ENCODE results near the gene HAUS3.

DNA sequence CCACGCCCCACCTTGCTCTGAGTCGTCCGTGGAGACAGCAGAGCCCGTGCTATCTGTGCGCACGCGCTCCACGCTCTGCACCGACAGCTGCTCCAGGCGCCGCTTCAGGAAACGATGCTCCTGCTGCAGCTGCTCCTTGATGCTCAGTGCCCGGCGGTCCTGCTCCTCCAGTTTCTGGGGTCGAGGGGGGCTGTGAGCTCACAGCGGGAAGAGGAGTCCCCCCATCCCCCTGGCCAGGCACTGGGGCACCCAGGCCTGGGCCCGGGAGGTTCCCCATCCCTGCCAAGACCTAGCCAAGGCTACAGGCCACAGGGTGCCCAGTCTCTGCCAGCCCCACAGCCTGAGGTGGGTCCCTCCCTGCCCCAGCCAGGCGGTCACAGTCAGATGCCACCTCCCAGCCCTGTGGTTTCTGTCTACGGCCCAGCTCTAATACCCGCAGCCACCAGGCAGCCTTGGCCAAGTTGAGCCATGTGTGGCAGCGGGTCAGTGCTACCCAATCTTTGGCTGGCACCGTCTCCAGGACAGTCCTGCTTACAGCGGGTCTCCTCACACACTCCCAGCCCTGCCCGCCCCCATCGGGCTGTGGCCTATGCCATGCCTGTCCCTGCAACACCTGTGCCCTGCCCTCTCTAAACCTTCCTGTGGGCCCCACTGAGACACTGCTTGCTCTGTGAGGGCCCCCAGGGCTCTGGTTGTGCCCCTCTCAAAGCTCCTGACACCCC, 9.3 kb upstream of the HAUS3 start:
- TF ChIP-seq, protein P1, sequence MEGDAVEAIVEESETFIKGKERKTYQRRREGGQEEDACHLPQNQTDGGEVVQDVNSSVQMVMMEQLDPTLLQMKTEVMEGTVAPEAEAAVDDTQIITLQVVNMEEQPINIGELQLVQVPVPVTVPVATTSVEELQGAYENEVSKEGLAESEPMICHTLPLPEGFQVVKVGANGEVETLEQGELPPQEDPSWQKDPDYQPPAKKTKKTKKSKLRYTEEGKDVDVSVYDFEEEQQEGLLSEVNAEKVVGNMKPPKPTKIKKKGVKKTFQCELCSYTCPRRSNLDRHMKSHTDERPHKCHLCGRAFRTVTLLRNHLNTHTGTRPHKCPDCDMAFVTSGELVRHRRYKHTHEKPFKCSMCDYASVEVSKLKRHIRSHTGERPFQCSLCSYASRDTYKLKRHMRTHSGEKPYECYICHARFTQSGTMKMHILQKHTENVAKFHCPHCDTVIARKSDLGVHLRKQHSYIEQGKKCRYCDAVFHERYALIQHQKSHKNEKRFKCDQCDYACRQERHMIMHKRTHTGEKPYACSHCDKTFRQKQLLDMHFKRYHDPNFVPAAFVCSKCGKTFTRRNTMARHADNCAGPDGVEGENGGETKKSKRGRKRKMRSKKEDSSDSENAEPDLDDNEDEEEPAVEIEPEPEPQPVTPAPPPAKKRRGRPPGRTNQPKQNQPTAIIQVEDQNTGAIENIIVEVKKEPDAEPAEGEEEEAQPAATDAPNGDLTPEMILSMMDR (IDR thresholded peaks at IDR 0.05; ENCODE audit: insufficient read depth, low read length), result no peak
- TF ChIP-seq GABPA (IDR thresholded peaks at IDR 0.05; ENCODE audit: low read depth) (no peak), POLR2AphosphoS5 (IDR thresholded peaks at IDR 0.05; ENCODE audit: low read depth) (no peak), SPI1 (IDR thresholded peaks at IDR 0.05; ENCODE audit: borderline replicate concordance, low read depth) (no peak)
- TF ChIP-seq, protein P2, sequence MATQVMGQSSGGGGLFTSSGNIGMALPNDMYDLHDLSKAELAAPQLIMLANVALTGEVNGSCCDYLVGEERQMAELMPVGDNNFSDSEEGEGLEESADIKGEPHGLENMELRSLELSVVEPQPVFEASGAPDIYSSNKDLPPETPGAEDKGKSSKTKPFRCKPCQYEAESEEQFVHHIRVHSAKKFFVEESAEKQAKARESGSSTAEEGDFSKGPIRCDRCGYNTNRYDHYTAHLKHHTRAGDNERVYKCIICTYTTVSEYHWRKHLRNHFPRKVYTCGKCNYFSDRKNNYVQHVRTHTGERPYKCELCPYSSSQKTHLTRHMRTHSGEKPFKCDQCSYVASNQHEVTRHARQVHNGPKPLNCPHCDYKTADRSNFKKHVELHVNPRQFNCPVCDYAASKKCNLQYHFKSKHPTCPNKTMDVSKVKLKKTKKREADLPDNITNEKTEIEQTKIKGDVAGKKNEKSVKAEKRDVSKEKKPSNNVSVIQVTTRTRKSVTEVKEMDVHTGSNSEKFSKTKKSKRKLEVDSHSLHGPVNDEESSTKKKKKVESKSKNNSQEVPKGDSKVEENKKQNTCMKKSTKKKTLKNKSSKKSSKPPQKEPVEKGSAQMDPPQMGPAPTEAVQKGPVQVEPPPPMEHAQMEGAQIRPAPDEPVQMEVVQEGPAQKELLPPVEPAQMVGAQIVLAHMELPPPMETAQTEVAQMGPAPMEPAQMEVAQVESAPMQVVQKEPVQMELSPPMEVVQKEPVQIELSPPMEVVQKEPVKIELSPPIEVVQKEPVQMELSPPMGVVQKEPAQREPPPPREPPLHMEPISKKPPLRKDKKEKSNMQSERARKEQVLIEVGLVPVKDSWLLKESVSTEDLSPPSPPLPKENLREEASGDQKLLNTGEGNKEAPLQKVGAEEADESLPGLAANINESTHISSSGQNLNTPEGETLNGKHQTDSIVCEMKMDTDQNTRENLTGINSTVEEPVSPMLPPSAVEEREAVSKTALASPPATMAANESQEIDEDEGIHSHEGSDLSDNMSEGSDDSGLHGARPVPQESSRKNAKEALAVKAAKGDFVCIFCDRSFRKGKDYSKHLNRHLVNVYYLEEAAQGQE (IDR thresholded peaks at IDR 0.05; ENCODE audit: insufficient replicate concordance, low read depth), result no peak
